ENCODE data around the gene VGLL4.

Gene VGLL4

GRCh38 chr3:11541321-11542303, 102.1 kb downstream of the VGLL4 start:
- POLR2A ChIA-PET: no interaction called here
- TF ChIP-seq FOXM1 (IDR thresholded peaks at IDR 0.05; ENCODE audit: borderline replicate concordance) (no peak), SP1 (IDR thresholded peaks at IDR 0.05) (no peak), ARNT (IDR thresholded peaks at IDR 0.05) (no peak), ELF4 (IDR thresholded peaks at IDR 0.05) (no peak), TARDBP (IDR thresholded peaks at IDR 0.05) (no peak), FOXK2 (IDR thresholded peaks at IDR 0.05) (no peak), BHLHE40 (IDR thresholded peaks at IDR 0.05; ENCODE audit: borderline replicate concordance) (no peak), HDGF (IDR thresholded peaks at IDR 0.05; ENCODE audit: borderline replicate concordance) (no peak), PKNOX1 (IDR thresholded peaks at IDR 0.05) (no peak), L3MBTL2 (conservative IDR thresholded peaks at IDR 0.05) (no peak)
- no peak for DNase-seq (ENCODE audit: extremely low spot score)
- CTCF ChIA-PET: interaction anchor here (0.5 kb wide), 1 partner anchor 23 kb away, joined by 3 read pairs; no protein-coding TSS in a partner anchor

GRCh38 chr3:11539677-11540076, 104.0 kb downstream of the VGLL4 start:
- DNase-seq (ENCODE audit: extremely low spot score): no peak
- CTCF ChIA-PET: interaction anchor here (0.5 kb wide), 1 partner anchor 1068 kb away, joined by 4 read pairs; no protein-coding TSS in a partner anchor
- POLR2A ChIA-PET: no interaction called here
- TF ChIP-seq LEF1 (IDR thresholded peaks at IDR 0.05; ENCODE audit: borderline replicate concordance) (no peak), CTBP1 (IDR thresholded peaks at IDR 0.05; ENCODE audit: borderline replicate concordance) (no peak), PKNOX1 (IDR thresholded peaks at IDR 0.05) (no peak), ELF4 (IDR thresholded peaks at IDR 0.05) (no peak), FOXK2 (IDR thresholded peaks at IDR 0.05) (no peak), NFRKB (IDR thresholded peaks at IDR 0.05) (no peak), FOXA1 (IDR thresholded peaks at IDR 0.05) (no peak), HDGF (IDR thresholded peaks at IDR 0.05; ENCODE audit: borderline replicate concordance) (no peak), ZNF384 (IDR thresholded peaks at IDR 0.05) (no peak), BHLHE40 (IDR thresholded peaks at IDR 0.05; ENCODE audit: borderline replicate concordance) (no peak), TARDBP (IDR thresholded peaks at IDR 0.05) (no peak), L3MBTL2 (conservative IDR thresholded peaks at IDR 0.05) (no peak), FOXM1 (IDR thresholded peaks at IDR 0.05; ENCODE audit: borderline replicate concordance) (no peak), ARNT (IDR thresholded peaks at IDR 0.05) (no peak), SUZ12 (IDR thresholded peaks at IDR 0.05) (no peak), SP1 (IDR thresholded peaks at IDR 0.05) (no peak)

- ChIA-PET CTCF (interaction anchor here (0.5 kb wide), 1 partner anchor 1069 kb away, joined by 4 read pairs; no protein-coding TSS in a partner anchor), POLR2A (no interaction called here)
- DNase-seq (ENCODE audit: extremely low spot score): no peak
- peak; percentile 16; the same call in 1 of the 2 replicates for TF ChIP-seq PKNOX1 (IDR thresholded peaks at IDR 0.05)
- TF ChIP-seq TARDBP (IDR thresholded peaks at IDR 0.05): no peak
- TF ChIP-seq NFRKB (IDR thresholded peaks at IDR 0.05): no peak
- TF ChIP-seq SUZ12 (IDR thresholded peaks at IDR 0.05): no peak
Observed at GRCh38 chr3:11539218-11539617, 104.5 kb downstream of the VGLL4 start.

- TF ChIP-seq L3MBTL2 (conservative IDR thresholded peaks at IDR 0.05) (no peak), ZNF384 (IDR thresholded peaks at IDR 0.05) (peak; percentile 32; the same call in 1 of the 2 replicates), BHLHE40 (IDR thresholded peaks at IDR 0.05; ENCODE audit: borderline replicate concordance) (no peak), PKNOX1 (IDR thresholded peaks at IDR 0.05) (no peak), TARDBP (IDR thresholded peaks at IDR 0.05) (no peak)
- DNase-seq (ENCODE audit: extremely low spot score): no peak
- ChIA-PET POLR2A (no interaction called here), CTCF (no interaction called here)
Observed at GRCh38 chr3:11538581-11538980, 105.1 kb downstream of the VGLL4 start.

- ChIA-PET CTCF (no interaction called here), POLR2A (no interaction called here)
- no peak for TF ChIP-seq ARNT (IDR thresholded peaks at IDR 0.05)
- no peak for TF ChIP-seq HDGF (IDR thresholded peaks at IDR 0.05; ENCODE audit: borderline replicate concordance)
- TF ChIP-seq CTBP1 (IDR thresholded peaks at IDR 0.05; ENCODE audit: borderline replicate concordance): no peak
- TF ChIP-seq TARDBP (IDR thresholded peaks at IDR 0.05): no peak
- no peak for TF ChIP-seq LEF1 (IDR thresholded peaks at IDR 0.05; ENCODE audit: borderline replicate concordance)
- TF ChIP-seq ZNF384 (IDR thresholded peaks at IDR 0.05): no peak
- TF ChIP-seq PKNOX1 (IDR thresholded peaks at IDR 0.05): no peak
- TF ChIP-seq FOXM1 (IDR thresholded peaks at IDR 0.05; ENCODE audit: borderline replicate concordance): no peak
- no peak for TF ChIP-seq ELF4 (IDR thresholded peaks at IDR 0.05)
- no peak for TF ChIP-seq FOXA1 (IDR thresholded peaks at IDR 0.05)
- no peak for TF ChIP-seq L3MBTL2 (conservative IDR thresholded peaks at IDR 0.05)
- no peak for TF ChIP-seq BHLHE40 (IDR thresholded peaks at IDR 0.05; ENCODE audit: borderline replicate concordance)
- no peak for TF ChIP-seq SP1 (IDR thresholded peaks at IDR 0.05)
- TF ChIP-seq SUZ12 (IDR thresholded peaks at IDR 0.05): no peak
- no peak for TF ChIP-seq FOXK2 (IDR thresholded peaks at IDR 0.05)
- no peak for TF ChIP-seq NFRKB (IDR thresholded peaks at IDR 0.05)
- no peak for DNase-seq (ENCODE audit: extremely low spot score)
Observed at GRCh38 chr3:11536936-11537612, 106.6 kb downstream of the VGLL4 start.
